HuH-7 (cell line): Measurements from ENCODE around the gene TM4SF4.

Experiments used
- DNase-seq: peaks from one replicate; pipeline ENCODE4 v3.0.0; 2011; ENCODE audit warnings: low spot score

TM4SF4 gene

GRCh38 chr3:149512073-149512782 lies 37.7 kb downstream of the TM4SF4 start:
- peak; percentile 51 for DNase-seq

GRCh38 chr3:149514471-149514870 lies 40.0 kb downstream of the TM4SF4 start:
- DNase-seq = no peak

- DNase-seq = no peak
Measured at GRCh38 chr3:149515249-149515648, 40.8 kb downstream of the TM4SF4 start.

GRCh38 chr3:149516920-149517319 lies 42.4 kb downstream of the TM4SF4 start:
- DNase-seq = no peak

- no peak for DNase-seq
Measured at GRCh38 chr3:149519912-149520311, 45.4 kb downstream of the TM4SF4 start.

- no peak for DNase-seq
Measured at GRCh38 chr3:149523512-149524299, 49.2 kb downstream of the TM4SF4 start.

- DNase-seq = no peak
Measured at GRCh38 chr3:149527531-149528339, 53.2 kb downstream of the TM4SF4 start.

- DNase-seq = no peak
Measured at GRCh38 chr3:149528340-149528650, 53.8 kb downstream of the TM4SF4 start.

GRCh38 chr3:149529099-149529498 lies 54.6 kb downstream of the TM4SF4 start:
- DNase-seq = no peak

GRCh38 chr3:149532489-149533180 lies 58.1 kb downstream of the TM4SF4 start:
- DNase-seq = no peak

GRCh38 chr3:149534082-149534481 lies 59.6 kb downstream of the TM4SF4 start:
- DNase-seq = no peak

- DNase-seq = no peak
Measured at GRCh38 chr3:149534671-149535332, 60.3 kb downstream of the TM4SF4 start.

- DNase-seq = no peak
Measured at GRCh38 chr3:149535333-149535685, 60.8 kb downstream of the TM4SF4 start.

GRCh38 chr3:149536429-149536828 lies 61.9 kb downstream of the TM4SF4 start:
- DNase-seq = no peak

GRCh38 chr3:149538371-149538770 lies 63.9 kb downstream of the TM4SF4 start:
- DNase-seq = no peak

GRCh38 chr3:149541091-149541491 lies 66.6 kb downstream of the TM4SF4 start:
- DNase-seq = no peak

- no peak for DNase-seq
Measured at GRCh38 chr3:149542375-149543312, 68.1 kb downstream of the TM4SF4 start.

GRCh38 chr3:149545049-149545448 lies 70.6 kb downstream of the TM4SF4 start:
- DNase-seq = no peak

GRCh38 chr3:149547413-149547812 lies 72.9 kb downstream of the TM4SF4 start:
- DNase-seq = no peak

GRCh38 chr3:149547954-149548668 lies 73.6 kb downstream of the TM4SF4 start:
- peak; percentile 26 for DNase-seq
